DOHH2 (cell line): ENCODE measurements around the gene LDLRAD4.

Source experiments
- H3F3A ChIP-seq: fragments of 200-600 bp; sonication (generic), shearing (Covaris generic); 2 replicates; pipeline ENCODE4 v1.6.0; 2016; ENCODE audit warnings: antibody characterized with exemption, mild to moderate bottlenecking; ENCODE audit not compliant: control insufficient read depth, insufficient read depth
- H3K27ac ChIP-seq: fragments of 200-600 bp; sonication (generic); 2 replicates; pipeline ENCODE4 v1.5.1; 2014; ENCODE audit warnings: low read depth, mild to moderate bottlenecking, low read length, moderate library complexity
- H3K27me3 ChIP-seq: fragments of 200-600 bp; sonication (generic); 2 replicates; pipeline ENCODE4 v1.6.1; 2014; ENCODE audit warnings: mild to moderate bottlenecking, low read length, mixed read lengths; ENCODE audit not compliant: control insufficient read depth
- H3K36me3 ChIP-seq: fragments of 200-600 bp; sonication (generic); 2 replicates; pipeline ENCODE4 v1.6.1; 2014; ENCODE audit warnings: mild to moderate bottlenecking, low read length, moderate library complexity, mixed read lengths; ENCODE audit not compliant: control insufficient read depth
- H3K4me1 ChIP-seq: fragments of 200-600 bp; sonication (generic); 2 replicates; pipeline ENCODE4 v1.6.1; 2014; ENCODE audit warnings: mild to moderate bottlenecking, low read length, mixed read lengths; ENCODE audit not compliant: control insufficient read depth
- H3K4me2 ChIP-seq: fragments of 200-600 bp; sonication (generic); 2 replicates; pipeline ENCODE4 v1.6.0; 2014; ENCODE audit warnings: mild to moderate bottlenecking, low read length, moderate library complexity
- H3K4me3 ChIP-seq: fragments of 200-600 bp; sonication (generic); 2 replicates; pipeline ENCODE4 v1.5.1; 2014; ENCODE audit warnings: mild to moderate bottlenecking, low read length, mixed read lengths
- H3K79me2 ChIP-seq: fragments of 200-600 bp; sonication (generic); 2 replicates; pipeline ENCODE4 v1.6.1; 2014; ENCODE audit warnings: mild to moderate bottlenecking, low read length, mixed read lengths; ENCODE audit not compliant: control insufficient read depth
- H3K9me2 ChIP-seq: fragments of 200-600 bp; sonication (generic); replicated peaks from 2 replicates; pipeline ENCODE4 v1.6.1; 2014; ENCODE audit warnings: mild to moderate bottlenecking, low read length, mixed read lengths; ENCODE audit not compliant: control insufficient read depth
- H3K9me3 ChIP-seq: fragments of 200-600 bp; sonication (generic); 2 replicates; pipeline ENCODE4 v1.6.1; 2014; ENCODE audit warnings: antibody characterized with exemption, low read length, mixed read lengths; ENCODE audit not compliant: control insufficient read depth, insufficient read depth
- H4K20me1 ChIP-seq: fragments of 200-600 bp; sonication (generic); 2 replicates; pipeline ENCODE4 v1.6.0; 2014; ENCODE audit warnings: low read depth, mild to moderate bottlenecking, antibody characterized with exemption, low read length, moderate library complexity; ENCODE audit not compliant: control insufficient read depth, insufficient read depth
- EZH2phosphoT487 ChIP-seq: fragments of 200-600 bp; sonication (generic); IDR thresholded peaks from 2 replicates; pipeline ENCODE4 v1.6.1; 2017; ENCODE audit warnings: borderline replicate concordance, mild to moderate bottlenecking, antibody characterized with exemption, low read length, moderate library complexity, mixed read lengths
- TF ChIP-seq, protein P1 (sequence below): fragments of 200-600 bp; sonication (generic); IDR thresholded peaks from one replicate; pipeline ENCODE4 v1.5.1; 2014; ENCODE audit warnings: antibody characterized with exemption, mild to moderate bottlenecking, low read depth, low read length; ENCODE audit not compliant: poor library complexity, severe bottlenecking

Gene LDLRAD4

DNA sequence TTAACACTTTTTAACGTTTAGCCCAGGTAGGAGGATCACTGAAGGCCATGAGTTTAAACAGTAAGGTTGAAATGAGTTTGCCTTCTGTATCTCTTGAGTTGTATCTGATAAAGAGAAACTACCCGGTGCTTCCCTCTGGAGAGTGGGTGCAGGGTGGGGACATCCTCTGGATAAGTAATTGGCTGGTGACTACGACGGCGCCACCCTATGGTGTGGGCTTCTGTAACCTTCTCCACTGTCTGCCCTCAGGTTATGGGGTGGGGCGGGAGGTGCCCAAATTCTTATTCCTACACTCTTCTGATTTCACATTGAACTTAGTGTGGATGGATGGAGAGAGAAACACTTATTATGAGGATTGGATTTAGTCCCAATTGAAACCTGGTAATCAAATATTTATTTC, 68.8 kb downstream of the LDLRAD4 start:
- Histone ChIP-seq H4K20me1 (no peaks in the 10 kb centered on the region), H3K9me3 (no peaks in the 10 kb centered on the region), H3K4me1 (no peaks in the 10 kb centered on the region), H3K4me2 (no peak overlapping the region), H3K27me3 (peaks cover 3% of the 10 kb centered on the region; the same call in 1 of the 2 replicates), H3K27ac (no peak overlapping the region), H3K9me2 (no peaks in the 10 kb centered on the region), H3K79me2 (no peaks in the 10 kb centered on the region), H3F3A (no peaks in the 10 kb centered on the region), H3K4me3 (no peak overlapping the region), H3K36me3 (no peaks in the 10 kb centered on the region)
- TF ChIP-seq, protein P1, sequence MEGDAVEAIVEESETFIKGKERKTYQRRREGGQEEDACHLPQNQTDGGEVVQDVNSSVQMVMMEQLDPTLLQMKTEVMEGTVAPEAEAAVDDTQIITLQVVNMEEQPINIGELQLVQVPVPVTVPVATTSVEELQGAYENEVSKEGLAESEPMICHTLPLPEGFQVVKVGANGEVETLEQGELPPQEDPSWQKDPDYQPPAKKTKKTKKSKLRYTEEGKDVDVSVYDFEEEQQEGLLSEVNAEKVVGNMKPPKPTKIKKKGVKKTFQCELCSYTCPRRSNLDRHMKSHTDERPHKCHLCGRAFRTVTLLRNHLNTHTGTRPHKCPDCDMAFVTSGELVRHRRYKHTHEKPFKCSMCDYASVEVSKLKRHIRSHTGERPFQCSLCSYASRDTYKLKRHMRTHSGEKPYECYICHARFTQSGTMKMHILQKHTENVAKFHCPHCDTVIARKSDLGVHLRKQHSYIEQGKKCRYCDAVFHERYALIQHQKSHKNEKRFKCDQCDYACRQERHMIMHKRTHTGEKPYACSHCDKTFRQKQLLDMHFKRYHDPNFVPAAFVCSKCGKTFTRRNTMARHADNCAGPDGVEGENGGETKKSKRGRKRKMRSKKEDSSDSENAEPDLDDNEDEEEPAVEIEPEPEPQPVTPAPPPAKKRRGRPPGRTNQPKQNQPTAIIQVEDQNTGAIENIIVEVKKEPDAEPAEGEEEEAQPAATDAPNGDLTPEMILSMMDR, result no peak
- no peak for TF ChIP-seq EZH2phosphoT487

DNA sequence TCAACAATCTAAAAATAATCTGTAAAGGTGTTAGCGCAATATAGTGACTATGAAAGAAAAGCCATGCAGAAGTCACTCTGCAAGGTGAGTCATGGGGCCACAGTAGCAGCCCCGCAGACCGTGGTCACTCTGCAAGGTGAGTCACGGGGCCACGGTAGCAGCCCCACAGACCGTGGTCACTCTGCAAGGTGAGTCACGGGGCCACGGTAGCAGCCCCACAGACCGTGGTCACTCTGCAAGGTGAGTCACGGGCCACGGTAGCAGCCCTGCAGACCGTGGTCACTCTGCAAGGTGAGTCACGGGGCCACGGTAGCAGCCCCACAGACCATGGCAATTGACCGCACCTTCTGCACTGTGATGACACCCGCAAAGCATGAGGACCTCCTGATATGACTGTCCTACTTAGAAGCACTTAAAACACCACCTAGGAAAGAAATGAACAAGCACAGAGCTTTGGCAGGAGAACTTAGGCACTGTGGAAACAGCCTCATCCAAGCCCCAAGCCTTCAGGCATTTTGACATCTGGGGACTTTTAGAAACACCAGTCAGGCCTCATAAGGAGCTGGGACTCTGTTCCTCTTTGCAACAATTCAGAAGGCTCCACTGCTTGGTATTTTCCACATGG, 70.1 kb downstream of the LDLRAD4 start:
- H3K9me3 ChIP-seq, result no peaks in the 10 kb centered on the region
- H3K36me3 ChIP-seq, result no peaks in the 10 kb centered on the region
- no peaks in the 10 kb centered on the region for H3K79me2 ChIP-seq
- H3K4me2 ChIP-seq, result no peak overlapping the region
- no peaks in the 10 kb centered on the region for H4K20me1 ChIP-seq
- TF ChIP-seq EZH2phosphoT487, result no peak
- TF ChIP-seq, protein P1, result no peak
- no peaks in the 10 kb centered on the region for H3K9me2 ChIP-seq
- no peak overlapping the region for H3K4me3 ChIP-seq
- H3K27me3 ChIP-seq, result peaks cover 3% of the 10 kb centered on the region; the same call in 1 of the 2 replicates
- H3K4me1 ChIP-seq, result no peaks in the 10 kb centered on the region
- H3K27ac ChIP-seq, result no peak overlapping the region
- H3F3A ChIP-seq, result no peaks in the 10 kb centered on the region

DNA sequence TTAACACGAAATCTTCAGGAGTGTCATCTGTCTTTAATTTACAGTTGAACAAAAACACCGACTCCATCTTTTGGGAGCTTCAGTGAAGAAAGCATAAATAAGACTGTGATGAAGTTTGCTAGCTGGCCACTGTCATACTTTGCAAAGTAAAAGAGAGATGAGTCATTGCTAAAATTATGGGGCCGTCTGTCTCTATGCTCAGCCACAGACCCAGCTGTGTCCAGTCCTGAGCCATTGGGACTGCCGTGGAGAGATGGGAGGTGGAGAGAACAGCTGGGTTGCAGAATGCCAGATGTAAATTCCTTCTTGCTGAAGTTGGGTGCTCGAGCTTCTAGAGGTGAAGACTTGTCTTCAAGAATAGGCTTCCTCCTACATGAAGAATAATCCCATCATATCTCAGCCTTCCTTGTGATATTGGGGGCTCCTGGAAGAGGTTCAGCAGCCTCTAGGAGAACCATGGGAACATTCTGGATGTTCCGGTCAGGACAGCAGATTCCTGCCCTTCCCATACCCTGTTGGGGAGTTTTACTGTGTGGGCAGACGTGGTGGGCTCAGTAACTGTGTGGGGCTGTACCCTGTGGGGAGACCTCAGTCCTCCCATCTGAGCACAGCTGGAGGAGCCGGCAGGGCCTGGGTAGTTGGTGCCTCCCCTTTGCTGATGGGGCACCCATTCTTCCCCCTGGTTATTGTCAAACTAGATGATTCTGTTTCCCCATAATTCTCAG, 71.1 kb downstream of the LDLRAD4 start:
- no peaks in the 10 kb centered on the region for H3F3A ChIP-seq
- no peaks in the 10 kb centered on the region for H3K4me1 ChIP-seq
- H3K9me3 ChIP-seq, result no peaks in the 10 kb centered on the region
- no peak overlapping the region for H3K4me3 ChIP-seq
- H3K27me3 ChIP-seq, result peaks cover 3% of the 10 kb centered on the region; the same call in 1 of the 2 replicates
- H3K79me2 ChIP-seq, result no peaks in the 10 kb centered on the region
- H4K20me1 ChIP-seq, result no peaks in the 10 kb centered on the region
- H3K36me3 ChIP-seq, result no peaks in the 10 kb centered on the region
- H3K9me2 ChIP-seq, result no peaks in the 10 kb centered on the region
- no peak overlapping the region for H3K27ac ChIP-seq
- H3K4me2 ChIP-seq, result no peak overlapping the region
- no peak for TF ChIP-seq EZH2phosphoT487

DNA sequence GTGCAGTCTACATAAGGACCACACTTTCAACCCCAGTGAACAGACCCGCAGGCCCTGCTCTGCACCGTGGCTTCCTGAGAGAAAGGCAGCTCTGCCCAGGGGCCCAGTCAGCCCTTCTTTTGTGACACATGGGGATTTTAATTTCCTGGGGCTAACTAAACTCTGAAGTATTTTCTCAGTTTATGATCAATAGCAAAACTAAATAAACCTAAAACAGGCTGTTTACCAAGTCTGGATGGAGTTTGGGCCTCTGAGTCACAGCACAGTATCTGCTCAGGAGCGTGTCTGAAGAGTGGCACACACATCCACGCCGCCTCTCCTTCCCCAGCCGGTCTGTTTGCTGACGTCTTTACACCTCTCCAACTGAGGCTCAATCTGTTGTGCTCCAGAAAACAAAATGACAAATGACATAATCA, 72.3 kb downstream of the LDLRAD4 start:
- H3K9me3 ChIP-seq, result no peaks in the 10 kb centered on the region
- no peaks in the 10 kb centered on the region for H3K4me1 ChIP-seq
- no peaks in the 10 kb centered on the region for H3K79me2 ChIP-seq
- TF ChIP-seq, protein P1, result no peak
- TF ChIP-seq EZH2phosphoT487, result no peak
- H3K36me3 ChIP-seq, result no peaks in the 10 kb centered on the region
- peaks cover 4% of the 10 kb centered on the region; the same call in 1 of the 2 replicates for H3K27me3 ChIP-seq
- H3K4me3 ChIP-seq, result no peak overlapping the region
- no peaks in the 10 kb centered on the region for H4K20me1 ChIP-seq
- no peaks in the 10 kb centered on the region for H3K9me2 ChIP-seq
- H3K27ac ChIP-seq, result no peak overlapping the region
- no peak overlapping the region for H3K4me2 ChIP-seq
- no peaks in the 10 kb centered on the region for H3F3A ChIP-seq
